Ishikawa (cell line): Measurements from ENCODE around the gene BACH2.

Experiments
- CEBPB ChIP-seq: IDR thresholded peaks from 2 replicates; pipeline ENCODE4 v1.6.1; 2012
- CREB1 ChIP-seq: IDR thresholded peaks from 2 replicates; pipeline ENCODE4 v1.6.1; 2012; ENCODE audit warnings: low read depth
- EGR1 ChIP-seq: IDR thresholded peaks from 2 replicates; pipeline ENCODE4 v1.6.1; 2012
- EP300 ChIP-seq: IDR thresholded peaks from 2 replicates; pipeline ENCODE4 v1.6.1; 2012; ENCODE audit warnings: borderline replicate concordance
- FOXM1 ChIP-seq: IDR thresholded peaks from 2 replicates; pipeline ENCODE4 v1.6.1; 2012; ENCODE audit warnings: low read depth, borderline replicate concordance
- NFIC ChIP-seq: IDR thresholded peaks from 2 replicates; pipeline ENCODE4 v1.6.1; 2012
- RAD21 ChIP-seq: IDR thresholded peaks from 2 replicates; pipeline ENCODE4 v1.6.1; 2012; ENCODE audit warnings: low read depth
- REST ChIP-seq: IDR thresholded peaks from 2 replicates; pipeline ENCODE4 v1.6.1; 2012; ENCODE audit warnings: low read depth, mild to moderate bottlenecking
- TAF1 ChIP-seq: IDR thresholded peaks from 2 replicates; pipeline ENCODE4 v1.6.1; 2012; ENCODE audit warnings: low read depth, mild to moderate bottlenecking
- TCF12 ChIP-seq: IDR thresholded peaks from 2 replicates; pipeline ENCODE4 v1.6.1; 2012; ENCODE audit warnings: low read depth
- TEAD4 ChIP-seq: IDR thresholded peaks from 2 replicates; pipeline ENCODE4 v1.6.1; 2012
- USF1 ChIP-seq: IDR thresholded peaks from 2 replicates; pipeline ENCODE4 v1.6.1; 2012
- YY1 ChIP-seq: IDR thresholded peaks from 2 replicates; pipeline ENCODE4 v1.6.1; 2012; ENCODE audit warnings: low read depth
- ZBTB7A ChIP-seq: IDR thresholded peaks from 2 replicates; pipeline ENCODE4 v1.6.1; 2012; ENCODE audit warnings: low read depth
- TF ChIP-seq, protein P1 (sequence below): IDR thresholded peaks from 2 replicates; pipeline ENCODE4 v1.6.1; 2012

Gene BACH2

GRCh38 chr6:90177544-90178383 is 118.9 kb downstream of the BACH2 start:
- TF ChIP-seq NFIC = no peak
- TF ChIP-seq RAD21 = no peak
- TF ChIP-seq TCF12 = no peak
- no peak for TF ChIP-seq TEAD4
- no peak for TF ChIP-seq ZBTB7A
- no peak for TF ChIP-seq CEBPB
- TF ChIP-seq REST = no peak
- no peak for TF ChIP-seq EGR1
- TF ChIP-seq USF1 = no peak
- TF ChIP-seq EP300 = no peak
- TF ChIP-seq TAF1 = no peak
- no peak for TF ChIP-seq FOXM1
- TF ChIP-seq, protein P1, sequence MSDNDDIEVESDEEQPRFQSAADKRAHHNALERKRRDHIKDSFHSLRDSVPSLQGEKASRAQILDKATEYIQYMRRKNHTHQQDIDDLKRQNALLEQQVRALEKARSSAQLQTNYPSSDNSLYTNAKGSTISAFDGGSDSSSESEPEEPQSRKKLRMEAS = no peak
- no peak for TF ChIP-seq YY1
- no peak for TF ChIP-seq CREB1

- TF ChIP-seq ZBTB7A (no peak), USF1 (no peak), NFIC (no peak), REST (no peak), TAF1 (no peak), CREB1 (no peak), YY1 (no peak), EP300 (no peak), CEBPB (no peak), EGR1 (no peak), RAD21 (no peak), FOXM1 (no peak), TEAD4 (no peak), TCF12 (no peak)
- TF ChIP-seq, protein P1 = no peak
Measured at GRCh38 chr6:90175627-90176538, 120.8 kb downstream of the BACH2 start.

DNA sequence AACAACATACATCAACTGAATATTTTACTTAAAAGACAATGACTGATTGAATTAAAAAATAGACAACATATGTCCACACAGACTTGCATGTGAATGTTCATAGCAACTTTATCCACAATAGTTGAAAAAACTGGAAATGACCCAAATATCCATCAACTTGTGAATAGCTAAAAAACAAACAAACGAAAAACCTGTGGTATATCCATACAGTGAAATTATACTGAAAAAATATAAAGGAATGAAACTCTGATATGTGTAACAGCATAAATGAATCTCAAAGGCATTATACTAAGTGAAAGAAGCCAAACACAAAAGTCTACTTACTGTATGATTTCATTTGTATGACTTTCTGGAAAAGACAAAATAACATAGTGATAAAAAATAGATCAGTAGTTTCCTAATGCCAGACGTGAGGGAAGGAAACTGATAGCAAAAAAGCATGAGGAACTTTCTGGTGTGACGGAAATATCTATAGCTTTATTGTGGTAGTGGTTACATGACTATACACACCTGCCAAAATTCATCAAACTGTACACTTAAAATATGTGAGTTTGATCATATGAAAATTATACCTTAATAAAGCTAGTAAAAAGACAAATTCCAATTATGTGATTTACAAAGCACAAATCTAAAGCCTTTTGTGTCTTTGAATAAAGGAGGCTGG is 123.2 kb downstream of the BACH2 start:
- TF ChIP-seq, protein P1 = no peak
- TF ChIP-seq EGR1 (no peak), FOXM1 (no peak), REST (no peak), NFIC (no peak), ZBTB7A (no peak), RAD21 (no peak), TAF1 (no peak), EP300 (no peak), TEAD4 (no peak), CREB1 (no peak), TCF12 (no peak), USF1 (no peak), CEBPB (no peak), YY1 (no peak)
